GM19043 (cell line): ENCODE measurements around the gene FCN3.

ENCODE experiments used
- ATAC-seq: cut with Tn5 transposase; IDR thresholded peaks from one replicate; pipeline ENCODE4 v1.9.1; 2021; ENCODE audit warnings: low read depth; ENCODE audit not compliant: unreplicated experiment

FCN3 gene

DNA sequence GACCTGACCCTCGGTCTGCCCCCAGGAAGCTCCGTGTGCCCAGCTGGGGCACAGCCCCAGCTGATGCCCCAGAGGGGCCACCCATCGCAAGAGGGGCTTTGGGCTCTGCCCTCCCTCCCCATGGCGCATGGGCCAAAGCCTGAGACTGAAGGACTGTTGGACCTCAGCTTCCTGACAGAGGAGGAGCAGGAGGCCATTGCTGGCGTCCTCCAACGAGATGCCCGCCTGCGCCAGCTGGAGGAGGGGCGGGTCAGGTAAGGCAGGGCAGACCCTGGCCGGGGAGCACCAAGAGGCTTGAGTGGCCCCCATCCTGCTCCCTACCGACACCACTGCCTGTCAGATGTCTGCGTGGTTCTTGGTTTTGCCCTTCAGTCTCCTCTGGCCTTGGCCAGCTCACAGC, 29.4 kb downstream of the FCN3 start:
- ATAC-seq: no peak

DNA sequence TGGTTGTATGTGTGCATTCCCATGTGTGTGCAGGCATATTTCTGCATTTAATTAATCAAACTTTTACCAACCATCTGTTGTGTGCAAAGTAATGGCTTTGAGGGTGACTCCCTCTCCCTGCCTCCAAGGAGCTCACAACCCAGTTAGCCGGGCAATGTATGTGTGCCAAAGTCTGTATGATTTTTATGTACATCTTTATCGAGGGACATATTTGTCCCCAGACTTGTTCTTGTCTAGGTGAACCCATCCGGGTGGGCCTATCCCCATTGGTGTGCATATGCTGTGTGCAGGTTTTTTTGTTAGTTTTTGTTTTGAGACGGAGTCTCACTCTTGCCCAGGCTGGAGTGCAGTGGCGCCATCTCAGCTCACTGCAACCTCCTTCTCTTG, 31.0 kb downstream of the FCN3 start:
- no peak for ATAC-seq

DNA sequence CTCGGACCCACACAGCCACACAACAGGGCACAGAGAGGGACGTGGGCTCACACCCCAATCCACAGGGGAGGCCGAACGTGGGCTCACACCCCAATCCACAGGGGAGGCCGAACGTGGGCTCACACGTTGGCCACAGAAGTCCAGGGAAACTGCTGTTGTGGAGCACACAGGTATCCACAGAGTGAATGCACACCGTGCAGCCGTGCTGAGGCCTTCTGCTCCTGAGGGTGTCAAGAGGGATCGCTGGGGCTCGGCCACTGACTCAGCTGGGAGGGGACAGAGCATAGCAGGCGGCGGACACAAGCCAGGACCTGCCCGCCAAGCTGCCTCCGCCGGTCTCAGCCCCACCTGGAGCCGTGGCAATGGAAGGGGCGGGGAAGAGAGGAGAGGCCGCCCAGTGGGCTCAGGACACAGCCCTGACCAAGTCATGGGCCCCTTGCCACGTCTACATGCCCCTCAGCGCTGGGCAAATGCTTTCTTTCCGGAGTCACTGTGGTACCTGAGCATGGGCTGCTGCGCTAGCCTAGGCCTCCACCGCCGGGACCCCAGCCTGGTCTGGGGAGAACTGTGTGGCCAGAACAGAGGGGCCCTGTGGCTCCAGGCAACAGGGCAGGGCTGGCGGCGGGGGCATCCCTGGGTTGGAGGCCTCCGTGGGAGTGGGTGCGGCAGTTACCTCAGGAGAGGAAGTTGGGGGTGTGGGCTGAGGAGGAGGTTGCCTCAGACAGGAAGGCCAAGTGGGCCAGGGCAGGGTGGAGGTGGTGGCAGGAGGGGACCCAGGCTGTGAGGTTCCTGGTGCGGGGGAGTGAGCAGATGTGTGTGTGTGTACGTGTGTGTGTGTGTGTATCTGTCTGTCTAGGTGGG, 31.6 kb downstream of the FCN3 start:
- no peak for ATAC-seq

DNA sequence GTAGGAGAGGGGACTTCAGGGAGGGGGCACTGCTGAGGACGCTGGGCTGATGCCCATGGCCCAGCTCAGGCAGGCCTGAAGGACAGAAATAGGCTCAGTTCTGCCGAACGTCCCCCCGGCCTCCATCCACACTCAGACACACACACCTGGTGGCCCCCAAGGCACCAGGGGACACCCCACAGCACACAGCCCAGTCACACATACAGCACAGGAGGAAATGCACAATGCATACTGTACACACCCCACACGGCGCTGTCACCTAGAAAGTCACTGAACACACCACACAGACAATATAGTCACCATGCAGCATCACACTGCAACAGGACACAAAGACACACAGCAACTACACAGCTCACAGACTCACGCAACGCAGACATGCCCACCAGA, 32.2 kb downstream of the FCN3 start:
- ATAC-seq: peak; percentile 12

DNA sequence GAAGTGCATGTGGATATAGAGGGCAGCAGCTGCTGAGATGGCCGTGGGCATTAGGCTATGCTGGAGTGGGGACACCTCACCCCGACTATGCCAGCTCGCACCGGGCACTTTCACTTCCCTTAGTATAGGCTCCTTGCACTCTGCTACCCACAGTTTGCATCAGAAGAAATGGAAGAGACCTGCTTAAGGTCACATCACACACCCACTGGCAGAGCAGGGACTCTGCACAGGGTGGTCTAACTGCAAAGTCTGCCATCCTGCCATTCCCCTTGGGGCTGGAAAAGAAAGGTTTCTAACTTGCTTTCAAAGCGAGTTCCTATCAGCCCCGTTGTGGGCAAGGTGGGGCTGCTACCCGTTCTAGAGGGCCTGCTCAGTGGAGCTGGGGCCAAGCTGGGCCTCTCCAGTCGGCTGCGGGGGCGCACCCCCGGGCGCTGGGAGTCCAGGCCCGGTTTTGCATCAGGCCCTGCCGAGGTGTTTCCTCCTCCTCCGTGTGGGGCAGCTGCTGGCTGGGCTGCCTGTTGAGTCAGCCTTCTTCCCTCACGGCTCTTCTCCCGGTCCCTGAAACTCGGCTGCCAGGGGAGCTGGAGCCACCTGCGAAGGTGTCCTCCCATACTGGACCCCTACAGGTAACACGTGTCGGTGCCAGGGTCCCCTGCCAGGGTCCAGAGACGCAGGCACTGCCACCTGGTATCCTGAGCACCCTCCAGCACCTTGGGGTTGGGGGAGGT, 32.9 kb downstream of the FCN3 start, which contains the start of gene SYTL1:
Gene SYTL1, plus strand, starts transcription at position 498 of the 728 bp plus-strand sequence. CDS start 3,313 bp downstream, outside the sequence.
- ATAC-seq: peak; percentile 52

DNA sequence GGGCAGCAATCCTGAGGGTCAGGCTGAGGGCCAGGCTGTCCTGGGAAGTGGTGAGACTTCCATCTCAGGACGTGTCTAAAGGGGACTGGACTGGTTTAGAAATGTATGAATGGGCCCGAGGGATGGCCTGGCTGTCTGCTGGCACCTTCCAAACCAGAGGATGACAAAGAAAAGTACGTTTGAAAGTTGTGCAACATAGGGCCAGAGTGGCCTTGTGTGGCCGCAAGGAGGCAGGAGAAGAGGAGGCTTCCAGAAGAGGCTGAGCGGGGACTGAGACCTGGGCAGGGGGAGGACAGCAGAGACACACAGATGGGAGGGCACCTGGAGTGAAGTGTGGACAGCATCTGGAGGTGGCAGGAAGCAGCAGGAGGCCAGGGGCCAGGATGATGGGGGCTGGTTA, 35.4 kb downstream of the FCN3 start:
- ATAC-seq: no peak

DNA sequence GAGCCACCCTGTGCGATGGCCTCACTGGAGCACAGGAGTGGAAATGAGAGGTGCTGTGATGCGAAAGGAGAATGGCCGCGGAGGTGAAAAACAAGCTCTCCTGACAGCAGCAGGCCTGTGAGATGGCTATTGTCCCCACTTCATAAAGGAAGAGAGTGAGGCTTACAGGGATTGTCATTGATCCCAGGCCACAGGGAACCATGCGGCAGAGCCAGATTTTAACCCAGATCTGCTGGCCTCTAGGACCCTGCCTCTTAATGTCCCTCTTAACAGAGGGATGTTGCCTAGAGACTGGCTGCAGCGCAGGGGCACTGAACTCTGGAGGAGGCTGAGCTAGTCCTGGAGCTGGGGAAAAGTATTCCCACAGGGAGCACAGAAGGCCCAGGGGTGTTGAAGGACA, 35.9 kb downstream of the FCN3 start:
- ATAC-seq: no peak

DNA sequence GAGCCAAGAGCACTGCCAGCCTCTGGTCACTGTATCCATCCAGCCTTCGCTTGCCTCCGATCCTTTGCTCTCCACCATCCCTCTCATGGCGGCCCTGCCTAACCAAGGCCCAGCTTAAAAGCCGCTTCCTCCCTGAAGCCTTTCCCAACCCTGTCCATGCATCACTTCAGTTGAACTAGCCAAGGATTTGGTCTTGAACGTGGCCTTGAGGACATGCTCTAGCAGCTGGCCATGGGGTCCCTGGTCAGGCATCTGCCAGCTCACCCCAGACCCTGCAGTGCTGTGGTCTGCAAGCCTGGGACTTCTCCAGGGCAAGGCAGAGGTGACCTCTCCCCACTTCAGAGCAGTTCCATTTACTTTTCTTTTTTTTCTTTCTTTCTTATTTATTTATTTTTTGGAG, 37.9 kb downstream of the FCN3 start:
- no peak for ATAC-seq

DNA sequence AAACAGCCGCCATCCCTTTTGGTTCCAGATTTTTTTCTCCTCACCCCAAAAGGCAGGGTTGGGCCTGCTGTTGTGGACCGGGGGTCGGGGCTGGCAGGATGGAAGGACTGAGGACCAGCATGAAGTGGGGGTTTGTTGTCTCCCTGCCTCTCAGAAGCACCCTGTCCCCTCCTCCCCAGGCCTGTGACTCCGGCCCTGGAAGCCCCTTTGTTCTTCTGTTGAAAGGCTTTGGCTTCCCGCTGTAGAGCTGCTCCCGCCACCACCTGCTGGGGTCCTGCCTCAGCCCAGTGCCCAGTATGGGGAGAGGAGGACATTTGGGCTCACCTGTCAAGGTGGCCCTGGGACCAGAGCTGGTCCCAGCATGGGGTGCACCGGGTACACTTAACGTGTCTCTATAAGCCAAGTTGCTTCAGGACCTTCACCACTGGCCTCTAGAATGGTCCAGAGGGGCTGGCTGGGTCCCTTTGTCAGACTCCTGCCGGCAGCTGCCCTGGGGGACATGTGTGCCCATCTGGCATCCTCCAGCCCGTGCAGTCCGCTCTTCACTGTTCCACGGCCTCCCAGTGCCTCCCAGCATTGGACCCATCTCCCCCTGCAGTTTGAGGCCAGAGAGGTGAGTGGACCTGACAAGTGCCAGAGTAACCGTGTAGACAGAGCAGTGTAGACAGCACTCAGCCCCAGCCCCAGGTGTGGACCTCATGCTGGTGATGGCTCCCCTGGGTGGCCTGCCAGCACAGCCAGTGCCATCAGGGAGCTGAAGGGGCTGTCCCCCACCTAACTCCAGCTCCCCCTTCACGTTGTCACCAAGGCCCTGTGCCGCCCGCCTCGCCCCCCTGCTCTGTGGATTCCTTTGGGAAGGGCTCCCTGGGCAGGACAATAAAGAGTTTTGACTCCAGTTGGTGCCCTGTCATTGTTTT, 38.9 kb downstream of the FCN3 start:
- no peak for ATAC-seq

DNA sequence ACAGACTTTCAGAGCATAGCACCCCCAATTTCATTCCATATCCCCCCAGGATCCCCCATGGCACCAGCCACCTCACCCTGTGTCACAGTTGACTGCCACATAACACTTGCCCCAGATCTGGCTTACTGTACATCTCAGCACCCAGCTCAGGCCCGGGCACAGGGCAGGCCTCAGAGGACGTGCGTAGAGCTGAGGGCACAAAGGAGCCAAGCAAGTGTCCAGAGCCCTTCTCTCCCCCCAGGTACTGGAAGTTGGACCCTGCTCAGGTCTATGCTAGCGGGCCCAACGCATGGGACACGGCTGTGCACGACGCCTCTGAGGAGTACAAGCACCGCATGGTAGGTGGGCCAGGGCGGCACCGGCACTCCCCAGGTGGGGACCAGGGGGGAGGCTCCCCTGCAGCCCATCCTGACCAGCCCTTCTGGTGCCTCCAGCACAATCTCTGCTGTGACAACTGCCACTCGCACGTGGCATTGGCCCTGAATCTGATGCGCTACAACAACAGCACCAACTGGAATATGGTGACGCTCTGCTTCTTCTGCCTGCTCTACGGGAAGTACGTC, 40.8 kb downstream of the FCN3 start:
- ATAC-seq: no peak

DNA sequence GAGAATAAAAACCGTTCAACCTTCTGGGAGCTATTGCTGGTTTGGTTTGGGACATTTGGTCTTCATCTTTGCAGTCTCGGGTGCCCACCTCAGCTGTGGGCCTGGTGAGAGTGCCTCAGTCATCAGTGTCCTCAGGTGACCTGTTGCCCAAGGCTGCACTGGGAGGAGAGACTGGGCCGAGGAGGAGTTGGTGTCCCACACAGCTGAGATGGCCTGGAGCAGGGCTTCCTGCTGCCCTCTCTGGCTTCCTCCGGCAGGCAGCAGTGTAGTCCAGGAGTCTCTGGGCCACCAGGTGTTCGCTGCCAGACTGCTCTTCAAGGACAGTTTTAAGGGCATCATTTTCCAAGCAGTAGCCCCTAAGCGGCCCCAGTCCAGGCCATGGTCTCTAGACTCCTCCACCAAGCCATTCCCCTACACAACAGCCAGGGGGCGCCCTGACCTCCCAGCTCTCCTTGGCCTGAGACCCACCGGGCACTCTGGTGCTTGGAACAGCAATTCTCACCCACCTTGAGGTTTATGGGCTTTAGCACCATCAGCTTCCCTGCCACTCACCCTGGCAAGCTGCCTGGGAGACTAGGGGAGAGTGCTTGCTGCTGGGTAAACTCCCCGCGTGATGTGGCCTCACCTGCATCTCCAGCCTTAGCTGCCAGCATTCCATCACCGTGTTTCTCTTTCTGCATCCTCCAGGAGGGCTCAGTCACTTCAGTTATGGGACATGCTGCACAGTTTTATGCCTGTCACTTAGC, 41.9 kb downstream of the FCN3 start:
- no peak for ATAC-seq

DNA sequence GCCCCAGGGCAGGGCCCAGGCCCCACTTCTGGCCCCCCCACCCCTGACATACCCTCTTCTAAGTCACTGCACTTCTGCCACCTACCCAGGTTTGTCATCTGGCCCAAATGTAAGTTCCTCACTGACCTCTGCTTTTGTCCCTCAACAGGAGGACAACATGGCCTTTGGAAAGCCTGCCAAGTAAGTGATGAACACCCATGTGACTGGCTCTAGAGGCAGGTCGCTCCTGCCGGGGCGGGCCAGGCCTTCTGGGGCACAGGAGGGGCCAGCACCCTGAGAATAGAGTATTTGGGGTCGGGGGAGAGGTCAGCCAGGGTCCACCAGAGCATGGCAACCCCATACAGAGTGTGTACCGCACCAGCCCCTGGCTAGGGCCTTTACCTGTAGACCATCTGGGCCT, 42.7 kb downstream of the FCN3 start:
- ATAC-seq: no peak

DNA sequence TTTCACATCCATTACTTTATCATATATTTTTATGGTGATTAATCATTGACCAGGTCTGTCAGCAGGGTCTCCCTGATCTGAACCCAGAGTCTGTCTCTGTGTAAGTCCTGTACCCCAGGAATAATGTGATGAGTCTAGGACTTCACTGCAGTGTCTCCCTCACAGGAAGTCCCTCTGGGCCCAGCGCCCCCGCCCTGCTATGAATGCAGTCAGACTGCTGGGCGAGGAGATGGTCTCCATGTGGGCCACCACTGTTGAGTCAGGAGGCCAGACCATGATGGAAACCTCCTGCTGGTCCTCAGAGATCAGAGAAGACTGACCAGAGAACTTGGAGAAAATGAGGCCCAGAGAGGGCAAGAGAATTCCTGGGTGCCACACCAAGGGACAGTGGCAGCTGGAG, 43.2 kb downstream of the FCN3 start:
- no peak for ATAC-seq

DNA sequence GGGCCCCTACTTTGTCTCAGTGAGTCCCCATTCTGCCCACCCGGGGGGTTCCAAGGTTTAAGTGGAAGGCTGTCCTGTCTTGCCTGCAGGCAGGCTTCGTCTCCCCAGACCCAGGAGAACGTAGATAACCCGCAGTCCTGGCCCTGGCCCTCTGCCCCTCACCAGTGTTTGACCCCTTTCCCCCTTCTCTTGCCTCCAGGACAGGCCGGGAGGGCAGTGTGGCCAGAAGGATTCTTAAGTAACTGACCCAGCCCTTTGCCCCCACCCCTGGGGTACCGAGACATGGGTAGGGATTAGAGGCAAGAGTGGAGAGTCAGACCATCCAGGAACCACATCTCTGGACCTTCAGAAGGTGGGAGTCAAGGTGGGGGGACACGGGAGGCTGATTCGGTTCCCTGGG, 43.8 kb downstream of the FCN3 start:
- ATAC-seq: no peak

DNA sequence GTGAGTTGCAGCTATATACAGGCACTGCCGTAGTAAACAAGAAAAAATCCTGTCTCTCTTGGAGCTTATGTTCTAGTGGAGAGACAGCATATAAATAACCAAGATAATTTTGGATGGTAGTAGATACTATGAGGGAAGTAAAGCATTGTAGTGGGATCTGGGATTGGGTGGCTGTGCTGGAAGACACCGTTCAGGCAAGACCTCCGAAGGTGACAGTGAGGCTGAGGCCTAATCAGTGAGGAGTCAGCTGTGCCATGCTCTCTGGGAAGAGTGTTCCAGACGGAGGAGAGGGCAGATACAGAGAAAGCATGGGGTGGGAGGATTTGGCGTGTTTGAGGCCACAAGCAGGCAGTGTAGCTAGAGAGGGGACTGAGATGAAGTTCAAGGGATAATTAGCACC, 46.7 kb downstream of the FCN3 start:
- ATAC-seq: no peak

DNA sequence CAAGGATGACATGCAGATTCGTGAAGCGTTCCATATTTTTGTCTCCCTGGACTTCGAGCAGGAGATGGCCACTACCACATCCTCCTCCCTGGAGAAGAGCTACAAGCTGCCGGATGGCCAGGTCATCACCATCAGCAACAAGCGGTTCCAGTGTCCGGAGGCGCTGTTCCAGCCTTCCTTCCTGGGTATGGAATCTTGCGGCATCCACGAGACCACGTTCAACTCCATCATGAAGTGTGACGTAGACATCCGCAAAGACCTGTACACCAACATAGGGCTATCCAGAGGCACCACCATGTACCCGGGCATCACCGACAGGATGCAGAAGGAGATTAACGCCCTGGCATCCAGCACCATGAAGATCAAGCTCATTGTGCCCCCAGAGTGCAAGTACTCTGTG, 49.3 kb downstream of the FCN3 start:
- ATAC-seq: no peak

DNA sequence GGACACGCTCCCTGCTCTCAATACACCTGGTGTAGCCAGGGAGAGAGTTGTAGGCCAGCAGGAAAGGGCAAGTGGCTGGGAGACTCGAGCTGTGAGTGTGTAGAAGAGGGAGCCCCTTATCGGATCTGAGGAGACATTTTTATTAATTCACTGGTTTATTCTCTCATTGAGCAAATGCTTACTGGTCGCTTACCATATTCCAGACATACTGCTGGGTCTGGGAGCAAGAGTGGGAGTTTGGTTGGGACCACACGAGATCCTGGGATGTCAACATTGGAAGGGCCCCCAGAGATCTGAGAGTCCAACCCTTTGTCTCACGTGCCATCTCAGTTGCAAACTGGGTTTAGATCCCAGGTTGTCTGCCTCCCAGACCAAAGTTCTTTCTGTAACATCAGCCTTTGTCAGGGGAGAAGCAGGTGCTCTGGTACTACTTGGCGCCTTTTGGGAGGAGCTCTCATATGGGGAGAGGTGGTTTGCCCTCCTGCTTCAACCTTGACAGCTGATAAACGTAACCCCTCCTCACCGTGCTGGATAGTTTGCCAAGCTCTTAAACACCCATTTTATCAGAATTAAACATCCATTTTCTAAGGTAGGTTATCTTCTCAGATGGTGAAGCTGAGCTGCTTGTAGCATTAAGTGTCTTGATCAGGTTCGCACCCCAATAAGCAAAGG, 51.9 kb downstream of the FCN3 start:
- ATAC-seq: peak; percentile 3

DNA sequence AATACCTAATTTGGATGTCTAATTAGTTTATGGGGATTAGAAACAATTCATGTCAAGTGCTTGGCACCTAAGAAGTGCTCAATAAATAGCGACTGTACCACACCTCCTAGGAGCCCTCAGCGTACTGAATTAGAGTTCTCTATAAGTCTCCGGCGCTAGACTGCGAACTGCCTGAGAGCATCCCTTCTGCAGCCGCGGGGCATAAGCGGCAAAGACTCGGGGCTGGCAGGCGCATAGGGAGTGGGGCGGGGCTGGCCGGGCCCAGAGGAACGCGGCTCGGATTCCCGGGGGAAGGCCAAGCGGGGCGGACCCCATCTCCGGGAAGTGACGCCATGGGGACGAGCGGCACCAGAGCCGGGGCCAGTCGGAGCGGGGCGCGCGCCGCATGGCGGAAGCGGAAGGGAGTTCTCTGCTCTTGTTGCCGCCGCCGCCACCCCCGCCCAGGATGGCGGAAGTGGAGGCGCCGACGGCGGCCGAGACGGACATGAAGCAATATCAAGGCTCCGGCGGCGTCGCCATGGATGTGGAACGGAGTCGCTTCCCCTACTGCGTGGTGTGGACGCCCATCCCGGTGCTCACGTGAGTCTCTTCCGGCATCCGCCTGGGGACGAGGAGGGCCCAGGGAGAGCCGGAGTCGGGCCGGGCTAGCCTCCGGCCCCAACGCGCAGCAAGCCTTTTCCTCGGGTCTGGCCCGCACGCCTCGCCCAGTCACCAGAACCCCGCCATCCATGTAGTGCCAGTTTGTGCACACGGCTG, 52.6 kb downstream of the FCN3 start, which contains the start of gene TMEM222:
Gene TMEM222, plus strand, starts transcription at position 351 of the 756 bp plus-strand sequence. Its CDS starts 35 bp downstream, at position 386.
- ATAC-seq: peak; percentile 85
